ENCODE results near the gene OGFR. TPM values are rescaled to one million over a fixed set of nuclear protein-coding genes. Genes with fewer than 3 reads are reported as not detected.

OGFR gene
- total RNA-seq, 2 experiments from 2014 or later, result 54.5 to 56.0 TPM

DNA sequence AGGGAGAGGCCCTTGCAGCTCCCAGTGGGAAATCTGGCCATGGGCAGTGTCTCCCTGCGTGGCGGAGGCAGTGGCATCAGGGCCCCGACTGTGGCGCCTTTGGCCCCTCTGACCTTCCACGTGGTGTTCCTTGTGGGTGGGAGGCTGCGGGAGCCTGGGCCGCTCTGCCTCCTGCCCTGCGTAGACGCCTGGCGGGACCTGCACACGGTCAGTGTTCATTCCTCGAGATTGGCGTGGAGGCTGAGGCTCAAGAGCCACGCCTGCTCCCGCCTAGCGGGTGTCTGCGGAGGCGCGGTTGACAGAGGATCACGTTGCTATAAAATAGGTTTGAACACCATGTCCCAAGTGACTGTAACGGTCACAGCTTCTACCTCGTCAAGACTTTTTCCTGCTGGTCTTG, 26.2 kb downstream of the OGFR start:
- H3K27ac Mint-ChIP-seq, result no peak overlapping the region
- Histone ChIP-seq H3K36me3 (ENCODE audit: insufficient read depth, low read length) (no peaks in the 10 kb centered on the region), H3K4me1 (ENCODE audit: insufficient read depth, low read length) (peaks cover 8% of the 10 kb centered on the region), H3K27me3 (ENCODE audit: control insufficient read depth in 1 of 2, insufficient read depth in 2 of 2, low read length in 2 of 2) (no peaks in the 10 kb centered on the region), H3K27ac (ENCODE audit: low read depth in 1 of 2, low read length in 2 of 2) (no peak overlapping the region), H3K4me3 (ENCODE audit: low read length) (no peak overlapping the region), H3K9me3 (ENCODE audit: control insufficient read depth in 1 of 2, insufficient read depth in 1 of 2, low read length in 2 of 2) (no peaks in the 10 kb centered on the region)
- POLR2A ChIA-PET, result no interaction called here
- H3K27me3 Mint-ChIP-seq, result no peaks in the 10 kb centered on the region
- peak in 1 of 14 experiments; percentile 20 for DNase-seq
- intact Hi-C loops (cut with DNase I, micrococcal nuclease), result no loop called here
- H3K4me1 Mint-ChIP-seq (ENCODE audit: low read depth), result peaks cover 14% of the 10 kb centered on the region
- CTCF ChIA-PET, result no interaction called here
- H3K4me3 Mint-ChIP-seq, result no peak overlapping the region
- no peak for ATAC-seq (ENCODE audit: poor library complexity)
- no peaks in the 10 kb centered on the region for H3K36me3 Mint-ChIP-seq (ENCODE audit: low read depth)
- H3K9me3 Mint-ChIP-seq, result no peaks in the 10 kb centered on the region
- TF ChIP-seq, protein P1, sequence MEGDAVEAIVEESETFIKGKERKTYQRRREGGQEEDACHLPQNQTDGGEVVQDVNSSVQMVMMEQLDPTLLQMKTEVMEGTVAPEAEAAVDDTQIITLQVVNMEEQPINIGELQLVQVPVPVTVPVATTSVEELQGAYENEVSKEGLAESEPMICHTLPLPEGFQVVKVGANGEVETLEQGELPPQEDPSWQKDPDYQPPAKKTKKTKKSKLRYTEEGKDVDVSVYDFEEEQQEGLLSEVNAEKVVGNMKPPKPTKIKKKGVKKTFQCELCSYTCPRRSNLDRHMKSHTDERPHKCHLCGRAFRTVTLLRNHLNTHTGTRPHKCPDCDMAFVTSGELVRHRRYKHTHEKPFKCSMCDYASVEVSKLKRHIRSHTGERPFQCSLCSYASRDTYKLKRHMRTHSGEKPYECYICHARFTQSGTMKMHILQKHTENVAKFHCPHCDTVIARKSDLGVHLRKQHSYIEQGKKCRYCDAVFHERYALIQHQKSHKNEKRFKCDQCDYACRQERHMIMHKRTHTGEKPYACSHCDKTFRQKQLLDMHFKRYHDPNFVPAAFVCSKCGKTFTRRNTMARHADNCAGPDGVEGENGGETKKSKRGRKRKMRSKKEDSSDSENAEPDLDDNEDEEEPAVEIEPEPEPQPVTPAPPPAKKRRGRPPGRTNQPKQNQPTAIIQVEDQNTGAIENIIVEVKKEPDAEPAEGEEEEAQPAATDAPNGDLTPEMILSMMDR (IDR thresholded peaks at IDR 0.05), result no peak

DNA sequence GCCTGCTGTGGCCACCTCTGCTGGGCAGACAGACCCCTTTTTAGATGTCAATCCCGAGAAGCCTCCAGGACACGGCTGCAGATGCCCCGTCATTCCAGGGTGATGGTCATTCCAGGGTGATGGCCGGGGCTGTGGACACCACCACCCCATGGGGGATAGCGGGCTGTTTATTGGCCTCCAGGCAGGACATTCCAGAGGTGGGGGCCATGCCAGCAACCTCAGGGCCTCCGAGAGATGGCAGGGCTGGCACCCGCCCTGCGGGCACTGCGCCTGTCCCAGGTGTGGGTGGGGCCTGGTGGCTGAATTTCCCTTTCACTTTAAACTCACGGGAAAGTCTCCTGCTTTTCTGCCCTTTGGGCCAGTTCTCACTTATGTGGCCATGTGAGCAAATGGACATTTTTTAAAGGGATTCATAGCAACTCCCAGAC, 26.7 kb downstream of the OGFR start:
- no peaks in the 10 kb centered on the region for H3K36me3 ChIP-seq (ENCODE audit: insufficient read depth, low read length)
- DNase-seq (no peak), ATAC-seq (ENCODE audit: poor library complexity) (no peak)
- CTCF ChIA-PET, result no interaction called here
- H3K4me1 ChIP-seq (ENCODE audit: insufficient read depth, low read length), result peaks cover 8% of the 10 kb centered on the region
- no peak overlapping the region for H3K4me3 Mint-ChIP-seq
- no peaks in the 10 kb centered on the region for H3K36me3 Mint-ChIP-seq (ENCODE audit: low read depth)
- no peaks in the 10 kb centered on the region for H3K9me3 Mint-ChIP-seq
- H3K27ac Mint-ChIP-seq, result no peak overlapping the region
- no peaks in the 10 kb centered on the region for H3K9me3 ChIP-seq (ENCODE audit: control insufficient read depth in 1 of 2, insufficient read depth in 1 of 2, low read length in 2 of 2)
- no peaks in the 10 kb centered on the region for H3K27me3 ChIP-seq (ENCODE audit: control insufficient read depth in 1 of 2, insufficient read depth in 2 of 2, low read length in 2 of 2)
- H3K4me1 Mint-ChIP-seq (ENCODE audit: low read depth), result peaks cover 14% of the 10 kb centered on the region
- H3K4me3 ChIP-seq (ENCODE audit: low read length), result no peak overlapping the region
- TF ChIP-seq, protein P1 (IDR thresholded peaks at IDR 0.05), result no peak
- H3K27me3 Mint-ChIP-seq, result no peaks in the 10 kb centered on the region
- POLR2A ChIA-PET, result no interaction called here
- H3K27ac ChIP-seq (ENCODE audit: low read depth in 1 of 2, low read length in 2 of 2), result no peak overlapping the region
- intact Hi-C loops (cut with DNase I, micrococcal nuclease), result no loop called here

DNA sequence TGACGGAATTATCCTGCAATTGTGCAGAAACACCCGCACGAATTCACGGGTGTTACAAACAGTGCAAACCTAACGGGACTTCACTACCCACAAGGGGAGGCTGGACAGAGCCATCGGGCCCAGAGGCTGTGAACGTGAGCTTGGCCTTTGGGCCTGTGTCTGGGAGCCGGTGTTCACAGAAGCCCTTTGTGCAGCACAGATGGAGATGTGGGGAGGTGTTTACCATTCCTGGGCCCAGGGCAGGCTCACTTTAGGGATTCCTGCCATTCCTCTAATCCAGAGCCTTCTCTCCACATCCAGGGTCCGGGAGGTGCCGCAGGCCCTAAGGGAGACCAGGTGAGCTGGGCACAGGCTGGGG, 27.2 kb downstream of the OGFR start:
- no peaks in the 10 kb centered on the region for H3K27me3 ChIP-seq (ENCODE audit: control insufficient read depth in 1 of 2, insufficient read depth in 2 of 2, low read length in 2 of 2)
- POLR2A ChIA-PET, result no interaction called here
- ATAC-seq (ENCODE audit: poor library complexity) (no peak), DNase-seq (peak in 1 of 14 experiments; percentile 14)
- Mint-ChIP-seq H3K9me3 (no peaks in the 10 kb centered on the region), H3K4me3 (no peak overlapping the region), H3K27me3 (no peaks in the 10 kb centered on the region), H3K36me3 (ENCODE audit: low read depth) (no peaks in the 10 kb centered on the region), H3K27ac (no peak overlapping the region), H3K4me1 (ENCODE audit: low read depth) (peaks cover 14% of the 10 kb centered on the region)
- H3K27ac ChIP-seq (ENCODE audit: low read depth in 1 of 2, low read length in 2 of 2), result no peak overlapping the region
- TF ChIP-seq, protein P1 (IDR thresholded peaks at IDR 0.05), result no peak
- H3K36me3 ChIP-seq (ENCODE audit: insufficient read depth, low read length), result no peaks in the 10 kb centered on the region
- H3K9me3 ChIP-seq (ENCODE audit: control insufficient read depth in 1 of 2, insufficient read depth in 1 of 2, low read length in 2 of 2), result no peaks in the 10 kb centered on the region
- no peak overlapping the region for H3K4me3 ChIP-seq (ENCODE audit: low read length)
- CTCF ChIA-PET, result no interaction called here
- intact Hi-C loops (cut with DNase I, micrococcal nuclease), result no loop called here
- H3K4me1 ChIP-seq (ENCODE audit: insufficient read depth, low read length), result peaks cover 8% of the 10 kb centered on the region

Data from CD4-positive, alpha-beta T cell (primary cell).